ENCODE data around the gene HOXB4.
A peak's percentile ranks its signal among the peaks of the same experiment; 100 is the strongest.

The HOXB4 gene

GRCh38 chr17:48615047-48615962, 37.2 kb upstream of the HOXB4 start, which contains the start of gene HOXB8:
TSS of gene HOXB8 (minus strand) at chr17:48615292. CDS start at chr17:48614704, 588 bp downstream.
- no peak for DNase-seq

GRCh38 chr17:48613862-48614694, 35.9 kb upstream of the HOXB4 start:
- peak in 1 of 4 experiments; percentile 44 for DNase-seq

GRCh38 chr17:48612854-48613691, 34.9 kb upstream of the HOXB4 start:
- DNase-seq = peak; percentile 35 to 69 (median 56)

- DNase-seq = no peak
These were observed 34.3 kb upstream of the HOXB4 start for GRCh38 chr17:48612456-48612853.

- DNase-seq = peak in 1 of 4 experiments; percentile 33
These were observed 33.7 kb upstream of the HOXB4 start for GRCh38 chr17:48611681-48612455.

- DNase-seq = peak in 3 of 4 experiments; percentile 37 to 57 (median 56)
These were observed 33.1 kb upstream of the HOXB4 start for GRCh38 chr17:48611213-48611612.

GRCh38 chr17:48610282-48611211, 32.4 kb upstream of the HOXB4 start, which contains the start of gene HOXB7:
TSS of gene HOXB7 (minus strand) at chr17:48611017. CDS start at chr17:48610918, 99 bp downstream.
- peak in 3 of 4 experiments; percentile 35 to 73 (median 55) for DNase-seq

GRCh38 chr17:48609759-48610281, 31.7 kb upstream of the HOXB4 start:
- DNase-seq = no peak

GRCh38 chr17:48609033-48609432, 30.9 kb upstream of the HOXB4 start:
- DNase-seq = no peak

GRCh38 chr17:48608494-48608834, 30.3 kb upstream of the HOXB4 start:
- no peak for DNase-seq

GRCh38 chr17:48606892-48607614, 28.9 kb upstream of the HOXB4 start:
- DNase-seq = no peak

GRCh38 chr17:48605991-48606891, 28.1 kb upstream of the HOXB4 start:
- DNase-seq = no peak

GRCh38 chr17:48605409-48605919, 27.3 kb upstream of the HOXB4 start:
- no peak for DNase-seq

- no peak for DNase-seq
These were observed 26.7 kb upstream of the HOXB4 start, which contains the start of gene HOXB6 for GRCh38 chr17:48604770-48605329. TSS of gene HOXB6 (minus strand) at chr17:48604986. CDS start at chr17:48598150, 6,836 bp downstream.

- DNase-seq = no peak
These were observed 26.0 kb upstream of the HOXB4 start for GRCh38 chr17:48603959-48604769.

Measured in suppressor macrophage (primary cell).